Fibroblast of the aortic adventitia (primary cell): ENCODE results near the gene TNS2. TPM values are rescaled to one million over a fixed set of nuclear protein-coding genes. Genes with fewer than 3 reads are reported as not detected.

ENCODE experiments used
- DNase-seq: peaks from one replicate; pipeline ENCODE4 v3.0.0-alpha.2; 2010; ENCODE audit warnings: low read depth
- H3K4me3 ChIP-seq: 2 replicates; pipeline ENCODE4 v1.5.1; 2011; ENCODE audit warnings: low read depth, mild to moderate bottlenecking, control low read depth, low read length, moderate library complexity
- total RNA-seq: library from RNA; depleted of rRNA; stranded (reverse); fragments of >200 nt; gene quantifications from 2 replicates; pipeline ENCODE4 v1.2.3, GENCODE V29; 2012; ENCODE audit warnings: low replicate concordance
- TF ChIP-seq, protein P1 (sequence below): IDR thresholded peaks from 2 replicates; pipeline ENCODE4 v1.5.1; 2011; ENCODE audit warnings: mild to moderate bottlenecking, low read length, control low read depth, inconsistent platforms; ENCODE audit not compliant: insufficient read depth

Gene TNS2, protein sequence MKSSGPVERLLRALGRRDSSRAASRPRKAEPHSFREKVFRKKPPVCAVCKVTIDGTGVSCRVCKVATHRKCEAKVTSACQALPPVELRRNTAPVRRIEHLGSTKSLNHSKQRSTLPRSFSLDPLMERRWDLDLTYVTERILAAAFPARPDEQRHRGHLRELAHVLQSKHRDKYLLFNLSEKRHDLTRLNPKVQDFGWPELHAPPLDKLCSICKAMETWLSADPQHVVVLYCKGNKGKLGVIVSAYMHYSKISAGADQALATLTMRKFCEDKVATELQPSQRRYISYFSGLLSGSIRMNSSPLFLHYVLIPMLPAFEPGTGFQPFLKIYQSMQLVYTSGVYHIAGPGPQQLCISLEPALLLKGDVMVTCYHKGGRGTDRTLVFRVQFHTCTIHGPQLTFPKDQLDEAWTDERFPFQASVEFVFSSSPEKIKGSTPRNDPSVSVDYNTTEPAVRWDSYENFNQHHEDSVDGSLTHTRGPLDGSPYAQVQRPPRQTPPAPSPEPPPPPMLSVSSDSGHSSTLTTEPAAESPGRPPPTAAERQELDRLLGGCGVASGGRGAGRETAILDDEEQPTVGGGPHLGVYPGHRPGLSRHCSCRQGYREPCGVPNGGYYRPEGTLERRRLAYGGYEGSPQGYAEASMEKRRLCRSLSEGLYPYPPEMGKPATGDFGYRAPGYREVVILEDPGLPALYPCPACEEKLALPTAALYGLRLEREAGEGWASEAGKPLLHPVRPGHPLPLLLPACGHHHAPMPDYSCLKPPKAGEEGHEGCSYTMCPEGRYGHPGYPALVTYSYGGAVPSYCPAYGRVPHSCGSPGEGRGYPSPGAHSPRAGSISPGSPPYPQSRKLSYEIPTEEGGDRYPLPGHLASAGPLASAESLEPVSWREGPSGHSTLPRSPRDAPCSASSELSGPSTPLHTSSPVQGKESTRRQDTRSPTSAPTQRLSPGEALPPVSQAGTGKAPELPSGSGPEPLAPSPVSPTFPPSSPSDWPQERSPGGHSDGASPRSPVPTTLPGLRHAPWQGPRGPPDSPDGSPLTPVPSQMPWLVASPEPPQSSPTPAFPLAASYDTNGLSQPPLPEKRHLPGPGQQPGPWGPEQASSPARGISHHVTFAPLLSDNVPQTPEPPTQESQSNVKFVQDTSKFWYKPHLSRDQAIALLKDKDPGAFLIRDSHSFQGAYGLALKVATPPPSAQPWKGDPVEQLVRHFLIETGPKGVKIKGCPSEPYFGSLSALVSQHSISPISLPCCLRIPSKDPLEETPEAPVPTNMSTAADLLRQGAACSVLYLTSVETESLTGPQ (N-terminal part only)
- total RNA-seq: 60.5 and 77.4 TPM in 2 replicates

DNA sequence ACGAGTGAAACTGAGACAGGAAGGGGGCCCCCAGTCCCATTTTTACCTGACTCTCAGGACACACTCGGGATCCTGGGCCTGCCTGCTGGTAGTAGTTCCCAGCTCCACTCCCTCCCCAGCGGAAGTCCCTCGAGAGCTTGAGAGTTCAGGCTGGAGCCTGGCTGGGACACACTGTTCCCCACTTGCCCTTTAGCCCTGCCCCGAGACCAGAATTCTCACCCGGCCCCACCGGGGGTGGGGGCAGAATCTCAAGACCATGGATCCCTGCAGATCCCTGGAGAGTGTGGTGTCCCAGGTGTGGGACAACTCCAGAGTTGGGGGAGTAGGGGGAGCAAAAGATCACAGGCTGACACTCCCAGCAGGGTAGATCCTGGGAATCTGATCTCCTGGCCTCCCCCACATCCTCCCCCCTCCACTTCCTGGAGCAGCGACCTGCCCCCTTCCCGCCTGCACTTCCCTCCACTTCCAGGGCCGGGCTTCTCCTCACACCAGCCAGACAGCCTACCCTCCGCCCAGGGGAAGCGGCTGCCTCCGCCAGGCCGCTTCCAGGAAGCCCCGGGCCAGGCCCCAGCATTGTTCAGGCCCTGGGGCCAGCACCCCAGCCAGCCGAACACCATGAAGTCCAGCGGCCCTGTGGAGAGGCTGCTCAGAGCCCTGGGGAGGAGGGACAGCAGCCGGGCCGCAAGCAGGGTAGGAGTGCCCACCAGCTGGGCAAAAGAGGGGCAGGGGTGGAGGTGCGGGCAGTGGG lies at the start of gene TNS2:
TSS of gene TNS2 (plus strand) at position 495 of the 748 bp plus-strand sequence. CDS start at position 616, 121 bp downstream.
- H3K4me3 ChIP-seq: peak within 1 kb of the TSS; percentile 88
- peak; percentile 66 for DNase-seq
- TF ChIP-seq, protein P1, sequence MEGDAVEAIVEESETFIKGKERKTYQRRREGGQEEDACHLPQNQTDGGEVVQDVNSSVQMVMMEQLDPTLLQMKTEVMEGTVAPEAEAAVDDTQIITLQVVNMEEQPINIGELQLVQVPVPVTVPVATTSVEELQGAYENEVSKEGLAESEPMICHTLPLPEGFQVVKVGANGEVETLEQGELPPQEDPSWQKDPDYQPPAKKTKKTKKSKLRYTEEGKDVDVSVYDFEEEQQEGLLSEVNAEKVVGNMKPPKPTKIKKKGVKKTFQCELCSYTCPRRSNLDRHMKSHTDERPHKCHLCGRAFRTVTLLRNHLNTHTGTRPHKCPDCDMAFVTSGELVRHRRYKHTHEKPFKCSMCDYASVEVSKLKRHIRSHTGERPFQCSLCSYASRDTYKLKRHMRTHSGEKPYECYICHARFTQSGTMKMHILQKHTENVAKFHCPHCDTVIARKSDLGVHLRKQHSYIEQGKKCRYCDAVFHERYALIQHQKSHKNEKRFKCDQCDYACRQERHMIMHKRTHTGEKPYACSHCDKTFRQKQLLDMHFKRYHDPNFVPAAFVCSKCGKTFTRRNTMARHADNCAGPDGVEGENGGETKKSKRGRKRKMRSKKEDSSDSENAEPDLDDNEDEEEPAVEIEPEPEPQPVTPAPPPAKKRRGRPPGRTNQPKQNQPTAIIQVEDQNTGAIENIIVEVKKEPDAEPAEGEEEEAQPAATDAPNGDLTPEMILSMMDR: no peak

DNA sequence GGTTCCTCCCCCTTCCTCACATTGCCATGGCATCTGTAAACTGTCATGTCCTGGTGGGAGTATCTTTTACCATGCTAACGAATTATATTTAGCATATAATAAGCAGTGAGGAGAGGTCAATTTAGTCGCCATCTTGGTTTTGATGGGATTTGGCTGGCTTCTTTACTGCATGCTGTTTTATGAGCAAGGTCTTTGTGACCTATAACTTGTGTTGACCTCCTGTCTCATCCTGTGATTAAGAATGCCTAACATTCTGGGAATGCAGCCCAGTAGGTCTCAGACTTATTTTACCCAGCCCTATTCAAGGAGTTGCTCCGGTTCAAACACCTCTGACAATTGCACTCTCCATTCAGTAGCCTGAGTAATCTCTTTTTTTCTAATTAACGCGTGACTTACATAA lies 45.7 kb upstream of the TNS2 start:
- no peak for DNase-seq
- TF ChIP-seq, protein P1: no peak
- no peak overlapping the region for H3K4me3 ChIP-seq

DNA sequence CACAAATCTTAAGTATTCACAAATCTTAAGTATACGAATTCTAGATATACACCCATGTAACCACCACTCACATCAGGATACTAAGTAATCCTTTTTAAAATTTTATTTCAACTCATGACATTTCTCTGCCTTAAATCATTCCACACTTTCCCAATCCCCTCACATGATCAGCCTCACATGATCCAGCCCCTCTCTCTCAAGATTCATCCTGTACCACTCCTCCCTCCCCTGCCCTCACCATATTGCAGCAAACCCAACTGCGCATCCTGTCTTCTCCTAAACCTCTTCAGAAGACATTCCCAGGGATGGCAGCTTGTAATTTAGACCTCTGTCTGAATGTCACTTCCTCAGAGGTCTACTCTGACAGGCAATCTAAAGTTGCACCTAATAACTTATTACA lies 45.3 kb upstream of the TNS2 start:
- TF ChIP-seq, protein P1: no peak
- H3K4me3 ChIP-seq: peak overlapping the region; percentile 6
- DNase-seq: peak; percentile 55

DNA sequence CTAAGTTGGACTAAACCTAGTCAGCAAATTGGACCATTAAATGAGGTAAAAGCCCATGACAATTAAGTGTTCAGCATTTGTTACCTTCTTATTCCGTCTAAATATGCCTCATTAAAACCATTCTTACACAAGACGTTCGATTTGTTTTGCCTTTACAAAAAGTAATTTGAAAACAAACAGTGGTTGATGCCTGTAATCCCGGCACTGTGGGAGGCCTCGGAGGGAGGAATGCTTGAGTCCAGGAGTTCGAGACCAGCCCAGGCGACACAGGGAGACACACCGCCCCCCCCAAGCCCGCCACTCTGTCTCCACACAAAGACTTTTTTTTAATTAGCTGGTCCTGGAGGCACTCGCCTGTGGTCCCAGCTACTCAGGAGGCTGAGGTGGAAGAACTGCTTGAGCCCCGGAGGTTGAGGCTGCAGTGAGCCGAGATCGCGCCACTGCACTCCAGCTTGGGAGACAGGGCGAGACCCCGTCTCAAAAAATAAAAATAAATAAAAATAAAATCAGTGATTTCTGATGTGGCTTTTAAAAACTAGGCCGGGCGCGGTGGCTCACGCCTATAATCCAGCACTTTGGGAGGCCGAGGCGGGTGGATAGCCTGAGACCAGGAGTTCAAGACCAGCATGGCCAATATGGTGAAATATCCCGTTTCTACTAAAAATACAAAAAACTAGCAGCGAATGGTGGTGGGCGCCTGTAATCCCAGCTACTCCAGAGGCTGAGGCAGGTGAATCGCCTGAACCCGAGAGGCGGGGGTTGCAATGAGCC lies 44.5 kb upstream of the TNS2 start:
- DNase-seq: no peak
- TF ChIP-seq, protein P1: no peak
- H3K4me3 ChIP-seq: peak overlapping the region; percentile 89

DNA sequence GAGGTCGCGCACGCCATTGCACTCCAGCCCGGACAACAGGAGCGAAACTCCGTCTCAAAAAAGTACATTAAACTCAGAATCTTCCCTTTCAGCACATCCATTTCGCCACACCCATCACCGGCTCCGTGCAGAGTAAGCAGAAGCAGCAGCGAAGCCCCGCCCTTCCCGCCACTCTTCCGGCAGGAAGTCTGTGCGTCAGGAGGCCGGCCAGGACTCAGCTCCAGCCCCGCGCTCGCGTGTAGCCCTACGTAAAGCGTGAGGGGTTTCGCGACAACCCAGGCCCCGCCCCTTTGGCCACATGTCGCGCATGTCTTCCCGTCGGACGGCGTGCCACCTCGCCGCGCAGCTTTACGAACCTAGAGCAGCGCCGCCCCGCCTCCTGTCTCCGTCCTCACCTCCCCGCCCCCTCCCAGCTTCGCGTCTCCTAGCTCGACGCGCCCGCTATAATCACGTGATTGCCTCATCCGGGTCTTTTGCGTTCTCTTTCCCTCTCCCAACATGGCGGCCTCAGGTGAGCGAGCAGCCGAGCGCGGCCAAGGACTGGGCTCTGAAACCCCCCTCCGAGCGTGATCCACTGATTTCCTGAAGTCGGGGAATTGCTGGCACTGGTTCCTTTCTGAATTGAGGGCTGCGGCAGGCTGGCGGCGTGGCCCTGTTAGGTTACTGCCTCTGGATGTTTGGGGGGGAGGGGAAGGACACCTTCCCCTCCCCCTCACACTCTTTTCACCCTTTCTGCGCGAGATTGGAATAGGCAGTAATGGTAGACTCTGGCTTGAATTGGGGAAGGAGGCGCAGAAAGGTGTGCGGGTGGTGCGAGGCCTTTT lies 43.7 kb upstream of the TNS2 start, which contains the start of gene EIF4B:
TSS of gene EIF4B (plus strand) at position 471 of the 824 bp plus-strand sequence. CDS start at position 499, 28 bp downstream.
- TF ChIP-seq, protein P1: no peak
- DNase-seq: peak; percentile 99
- H3K4me3 ChIP-seq: peak within 1 kb of the TSS; percentile 100
